ENCODE measurements around the gene ANKRD52.

Gene ANKRD52

DNA sequence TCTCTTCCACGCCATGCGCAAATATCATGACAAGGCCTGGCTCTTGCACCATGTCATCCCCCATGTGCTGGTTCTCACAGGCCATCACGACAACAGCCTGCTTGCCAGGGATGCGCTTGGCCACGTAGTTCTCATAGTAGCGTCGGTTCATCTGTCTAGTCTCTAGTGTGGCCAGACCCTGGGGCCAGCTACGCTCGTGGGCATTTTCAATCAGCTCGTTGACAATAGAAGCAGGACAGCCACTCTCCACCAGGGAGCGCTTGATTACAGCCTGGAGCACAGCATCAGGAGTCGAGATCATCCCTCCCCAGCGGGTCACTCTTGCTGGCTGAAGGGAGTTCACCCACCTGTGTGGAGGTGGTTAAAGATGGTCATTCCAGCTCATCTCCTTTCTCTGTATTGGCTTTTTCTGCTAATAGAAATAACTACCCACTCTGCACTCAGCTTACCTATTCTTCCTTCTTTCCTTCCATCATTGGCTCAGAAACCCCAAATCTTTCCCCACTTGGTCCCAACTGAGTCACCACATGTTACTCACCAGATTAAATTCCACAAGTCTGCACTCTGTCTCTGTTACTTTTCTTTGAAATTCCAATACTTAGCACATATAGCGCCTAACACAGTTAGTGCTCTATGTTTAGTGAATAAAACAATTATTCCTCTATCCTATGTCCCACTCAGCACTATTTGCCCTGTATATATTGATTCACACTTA lies 51.6 kb downstream of the ANKRD52 start:
- TF ChIP-seq, protein P1, sequence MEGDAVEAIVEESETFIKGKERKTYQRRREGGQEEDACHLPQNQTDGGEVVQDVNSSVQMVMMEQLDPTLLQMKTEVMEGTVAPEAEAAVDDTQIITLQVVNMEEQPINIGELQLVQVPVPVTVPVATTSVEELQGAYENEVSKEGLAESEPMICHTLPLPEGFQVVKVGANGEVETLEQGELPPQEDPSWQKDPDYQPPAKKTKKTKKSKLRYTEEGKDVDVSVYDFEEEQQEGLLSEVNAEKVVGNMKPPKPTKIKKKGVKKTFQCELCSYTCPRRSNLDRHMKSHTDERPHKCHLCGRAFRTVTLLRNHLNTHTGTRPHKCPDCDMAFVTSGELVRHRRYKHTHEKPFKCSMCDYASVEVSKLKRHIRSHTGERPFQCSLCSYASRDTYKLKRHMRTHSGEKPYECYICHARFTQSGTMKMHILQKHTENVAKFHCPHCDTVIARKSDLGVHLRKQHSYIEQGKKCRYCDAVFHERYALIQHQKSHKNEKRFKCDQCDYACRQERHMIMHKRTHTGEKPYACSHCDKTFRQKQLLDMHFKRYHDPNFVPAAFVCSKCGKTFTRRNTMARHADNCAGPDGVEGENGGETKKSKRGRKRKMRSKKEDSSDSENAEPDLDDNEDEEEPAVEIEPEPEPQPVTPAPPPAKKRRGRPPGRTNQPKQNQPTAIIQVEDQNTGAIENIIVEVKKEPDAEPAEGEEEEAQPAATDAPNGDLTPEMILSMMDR (IDR thresholded peaks at IDR 0.05; ENCODE audit: low read depth, low read length), result peak; percentile 82
- no peak overlapping the region for H3K4me3 ChIP-seq (ENCODE audit: low read depth, low read length)
- in situ Hi-C loops (cut with HindIII; ENCODE audit: low sequenced_read_pairs), result no loop called here
- DNase-seq (ENCODE audit: low read depth, low spot score), result peak; percentile 45

DNA sequence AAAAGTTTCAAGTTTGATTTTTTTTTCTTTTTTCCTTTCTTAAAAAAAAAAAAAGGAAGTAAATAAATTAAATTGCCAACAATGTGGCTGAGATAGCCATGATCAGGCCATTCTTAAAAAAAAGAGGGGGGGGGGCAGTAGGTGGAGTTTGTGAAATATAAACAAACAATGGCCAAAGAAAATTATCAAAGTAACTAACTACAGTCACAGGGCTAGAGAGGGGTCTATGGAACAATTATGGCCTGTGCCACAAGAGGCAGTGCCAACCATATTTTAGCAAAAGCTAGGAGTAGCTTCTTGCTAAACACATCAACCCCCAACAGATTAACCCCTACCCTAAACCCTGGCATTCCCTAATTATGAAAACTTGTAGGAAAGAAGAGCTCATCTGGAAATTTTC lies 52.7 kb downstream of the ANKRD52 start:
- no peak for DNase-seq (ENCODE audit: low read depth, low spot score)
- in situ Hi-C loops (cut with HindIII; ENCODE audit: low sequenced_read_pairs), result no loop called here
- H3K4me3 ChIP-seq (ENCODE audit: low read depth, low read length), result no peak overlapping the region
- TF ChIP-seq, protein P1 (IDR thresholded peaks at IDR 0.05; ENCODE audit: low read depth, low read length), result no peak

DNA sequence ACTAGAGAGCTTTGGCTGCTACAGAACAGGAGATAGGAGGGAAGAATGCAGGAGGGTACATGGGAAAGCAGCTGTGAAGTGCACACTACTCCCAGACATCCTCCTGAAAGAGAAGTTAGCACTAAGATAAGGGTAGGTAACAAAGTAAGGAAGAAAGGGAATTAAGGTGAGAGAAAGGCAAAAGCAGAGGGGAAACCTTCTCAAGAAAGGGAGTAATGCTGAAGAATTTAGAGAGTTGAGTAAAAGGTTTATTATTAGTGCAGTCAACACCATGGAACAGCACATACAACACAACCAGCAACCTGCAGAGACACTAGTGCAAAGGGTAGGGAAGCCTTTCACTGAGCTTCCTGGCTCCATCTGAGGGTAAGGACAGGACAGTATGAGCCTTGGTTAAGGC lies 53.9 kb downstream of the ANKRD52 start:
- no peak for DNase-seq (ENCODE audit: low read depth, low spot score)
- TF ChIP-seq, protein P1 (IDR thresholded peaks at IDR 0.05; ENCODE audit: low read depth, low read length), result no peak
- in situ Hi-C loops (cut with HindIII; ENCODE audit: low sequenced_read_pairs), result no loop called here
- no peak overlapping the region for H3K4me3 ChIP-seq (ENCODE audit: low read depth, low read length)

DNA sequence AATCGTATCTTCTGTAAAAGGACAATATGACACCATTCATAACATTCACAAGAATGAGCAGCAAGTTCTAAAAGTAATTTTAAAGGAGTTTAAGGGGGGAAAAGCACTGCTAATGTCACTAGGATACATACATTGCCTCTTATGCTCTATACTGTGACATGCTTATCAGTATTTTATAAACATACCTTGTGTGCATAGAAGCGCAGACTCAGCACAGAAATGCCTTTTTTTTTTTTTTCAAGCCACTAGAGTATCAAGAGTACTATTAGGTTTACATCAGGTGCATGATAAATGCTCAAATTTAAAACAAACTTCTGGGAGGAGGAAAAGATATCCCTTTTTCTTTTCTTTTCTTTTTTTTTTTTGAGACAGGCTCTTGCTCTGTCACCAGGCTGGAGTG lies 55.3 kb downstream of the ANKRD52 start:
- in situ Hi-C loops (cut with HindIII; ENCODE audit: low sequenced_read_pairs), result no loop called here
- TF ChIP-seq, protein P1 (IDR thresholded peaks at IDR 0.05; ENCODE audit: low read depth, low read length), result no peak
- no peak for DNase-seq (ENCODE audit: low read depth, low spot score)
- H3K4me3 ChIP-seq (ENCODE audit: low read depth, low read length), result no peak overlapping the region

DNA sequence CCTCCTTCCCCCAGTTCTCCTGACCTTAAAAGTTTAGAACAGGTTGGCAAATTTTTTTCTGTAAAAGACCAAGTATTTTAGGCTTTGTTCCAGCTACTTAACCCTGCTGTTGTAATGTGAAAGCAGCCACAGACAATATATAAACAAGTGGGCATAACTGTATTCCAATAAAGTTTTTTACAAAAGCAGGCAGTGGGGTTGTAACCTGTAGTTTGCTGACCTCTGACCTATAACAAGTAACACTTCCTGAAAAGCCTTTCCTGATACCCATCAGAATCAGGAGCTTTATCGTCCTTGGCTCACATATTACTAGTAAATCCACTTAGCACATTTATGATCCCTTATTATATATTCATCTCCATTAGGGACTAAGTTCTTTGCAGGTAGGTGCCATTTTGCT lies 55.8 kb downstream of the ANKRD52 start:
- in situ Hi-C loops (cut with HindIII; ENCODE audit: low sequenced_read_pairs), result no loop called here
- no peak for DNase-seq (ENCODE audit: low read depth, low spot score)
- TF ChIP-seq, protein P1 (IDR thresholded peaks at IDR 0.05; ENCODE audit: low read depth, low read length), result no peak
- no peak overlapping the region for H3K4me3 ChIP-seq (ENCODE audit: low read depth, low read length)

DNA sequence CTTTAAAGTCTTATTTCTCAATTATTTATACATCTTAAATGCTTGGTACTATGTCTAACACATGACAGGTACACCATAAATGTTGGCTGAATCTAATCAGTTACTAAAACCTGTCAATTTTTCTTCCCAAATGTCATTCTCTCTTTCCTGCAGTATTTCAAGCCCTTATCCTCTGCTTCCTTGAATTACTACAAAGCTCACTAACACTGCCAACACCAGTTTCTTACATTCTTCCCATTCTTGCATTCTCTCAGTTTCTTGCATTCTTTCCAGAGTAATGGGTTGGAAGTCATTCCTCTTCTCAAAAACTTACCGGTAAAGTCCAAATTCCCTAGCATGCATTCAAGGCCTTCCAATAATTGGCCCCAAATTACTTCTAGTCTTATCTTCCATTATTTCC lies 59.3 kb downstream of the ANKRD52 start:
- no peak for DNase-seq (ENCODE audit: low read depth, low spot score)
- in situ Hi-C loops (cut with HindIII; ENCODE audit: low sequenced_read_pairs), result no loop called here
- TF ChIP-seq, protein P1 (IDR thresholded peaks at IDR 0.05; ENCODE audit: low read depth, low read length), result no peak
- no peak overlapping the region for H3K4me3 ChIP-seq (ENCODE audit: low read depth, low read length)

All from astrocyte of the spinal cord (primary cell).